Progenitor cell of endocrine pancreas (in vitro differentiated cells): ENCODE data around the gene PRRC2C. TPM values are rescaled to one million over a fixed set of nuclear protein-coding genes. Genes with fewer than 3 reads are reported as not detected.
"Not testable (repeated sequence)": the region's sequence is repeated elsewhere in the genome, so short reads cannot be mapped to it uniquely, and the experiment has no call there.

ENCODE experiments used
- DNase-seq: peaks from one replicate; pipeline ENCODE4 v3.0.0; 2021; ENCODE audit warnings: low spot score; ENCODE audit not compliant: unreplicated experiment
- H3K27ac Mint-ChIP-seq: 2 replicates; pipeline ENCODE4 v1.8.0; 2021; ENCODE audit warnings: mild to moderate bottlenecking, moderate library complexity, mixed read lengths
- H3K27me3 Mint-ChIP-seq: 2 replicates; pipeline ENCODE4 v1.8.0; 2021; ENCODE audit warnings: mixed read lengths
- H3K36me3 Mint-ChIP-seq: 2 replicates; pipeline ENCODE4 v1.8.0; 2022; ENCODE audit warnings: mixed read lengths; ENCODE audit not compliant: insufficient read depth
- H3K4me1 Mint-ChIP-seq: 2 replicates; pipeline ENCODE4 v1.8.0; 2021; ENCODE audit warnings: low read depth, mixed read lengths
- H3K4me3 Mint-ChIP-seq: 2 replicates; pipeline ENCODE4 v1.8.0; 2021; ENCODE audit warnings: low read depth, mild to moderate bottlenecking, moderate library complexity, mixed read lengths
- H3K9me3 Mint-ChIP-seq: 2 replicates; pipeline ENCODE4 v1.8.0; 2021; ENCODE audit warnings: low read depth, mixed read lengths
- CTCF ChIP-seq: fragments of 200-600 bp; sonication (generic); IDR thresholded peaks from one replicate; pipeline ENCODE4 v1.5.0; 2021; ENCODE audit warnings: antibody characterized with exemption, mild to moderate bottlenecking; ENCODE audit not compliant: unreplicated experiment
- total RNA-seq: library from RNA; stranded (reverse); gene quantifications from 2 replicates; pipeline ENCODE4 v1.2.1, GENCODE V29; 2021

Gene PRRC2C
- total RNA-seq, 1 donor from 2014 or later, result 213 TPM

GRCh38 chr1:171532520-171532919, 47.2 kb downstream of the PRRC2C start:
- Mint-ChIP-seq H3K27ac (peak overlapping the region; percentile 12), H3K9me3 (no peaks in the 10 kb centered on the region), H3K4me1 (no peaks in the 10 kb centered on the region), H3K36me3 (peaks cover 49% of the 10 kb centered on the region), H3K27me3 (no peaks in the 10 kb centered on the region), H3K4me3 (no peak overlapping the region)
- TF ChIP-seq CTCF, result no peak
- DNase-seq, result no peak

GRCh38 chr1:171545523-171545922, 60.2 kb downstream of the PRRC2C start:
- Mint-ChIP-seq H3K27me3 (no peaks in the 10 kb centered on the region), H3K4me3 (no peak overlapping the region), H3K4me1 (peaks cover 4% of the 10 kb centered on the region), H3K36me3 (peaks cover 56% of the 10 kb centered on the region), H3K9me3 (no peaks in the 10 kb centered on the region), H3K27ac (no peak overlapping the region)
- TF ChIP-seq CTCF, result no peak
- DNase-seq, result no peak

GRCh38 chr1:171550050-171550449, 64.7 kb downstream of the PRRC2C start:
- H3K4me1 Mint-ChIP-seq, result peaks cover 19% of the 10 kb centered on the region

DNA sequence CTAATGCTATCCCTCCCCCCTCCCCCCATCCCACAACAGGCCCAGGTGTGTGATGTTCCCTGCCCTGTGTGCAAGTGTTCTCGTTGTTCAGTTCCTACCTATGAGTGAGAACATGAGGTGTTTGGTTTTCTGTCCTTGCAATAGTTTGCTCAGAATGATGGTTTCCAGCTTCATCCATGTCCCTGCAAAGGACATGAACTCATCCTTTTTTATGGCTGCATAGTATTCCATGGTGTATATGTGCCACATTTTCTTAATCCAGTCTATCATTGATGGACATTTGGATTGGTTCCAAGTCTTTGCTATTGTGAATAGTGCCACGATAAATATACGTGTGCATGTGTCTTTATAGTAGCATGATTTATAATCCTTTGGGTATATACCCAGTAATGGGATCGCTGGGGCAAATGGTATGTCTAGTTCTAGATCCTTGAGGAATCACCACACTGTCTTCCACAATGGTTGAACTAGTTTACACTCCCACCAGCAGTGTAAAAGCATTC, 65.3 kb downstream of the PRRC2C start:
- Mint-ChIP-seq H3K36me3 (peaks cover 80% of the 10 kb centered on the region), H3K27ac (peak overlapping the region; percentile 52), H3K9me3 (peaks cover 13% of the 10 kb centered on the region), H3K4me1 (peaks cover 19% of the 10 kb centered on the region)
- H3K27me3 Mint-ChIP-seq, DNase-seq, H3K4me3 Mint-ChIP-seq: not testable (repeated sequence)

More at GRCh38 chr1:171550050-171550449, 64.7 kb downstream of the PRRC2C start:
- H3K9me3 Mint-ChIP-seq, result peaks cover 10% of the 10 kb centered on the region
- H3K27ac Mint-ChIP-seq, result no peak overlapping the region
- H3K27me3 Mint-ChIP-seq, result no peaks in the 10 kb centered on the region
- TF ChIP-seq CTCF, result no peak
- H3K4me3 Mint-ChIP-seq, result no peak overlapping the region
- DNase-seq, result no peak
- H3K36me3 Mint-ChIP-seq, result peaks cover 76% of the 10 kb centered on the region

- DNase-seq, H3K27ac Mint-ChIP-seq, H3K4me3 Mint-ChIP-seq, H3K27me3 Mint-ChIP-seq: not testable (repeated sequence)
- Mint-ChIP-seq H3K36me3 (peaks cover 95% of the 10 kb centered on the region), H3K9me3 (peaks cover 17% of the 10 kb centered on the region), H3K4me1 (peaks cover 21% of the 10 kb centered on the region)
Observed at GRCh38 chr1:171553960-171554359, 68.6 kb downstream of the PRRC2C start.

- Mint-ChIP-seq H3K4me1 (peaks cover 3% of the 10 kb centered on the region), H3K27me3 (no peaks in the 10 kb centered on the region), H3K4me3 (no peak overlapping the region), H3K27ac (no peak overlapping the region), H3K36me3 (peaks cover 34% of the 10 kb centered on the region), H3K9me3 (peaks cover 7% of the 10 kb centered on the region)
- no peak for DNase-seq
- no peak for TF ChIP-seq CTCF
Observed at GRCh38 chr1:171563675-171564074, 78.3 kb downstream of the PRRC2C start.
